ENCODE measurements around the gene TRIM46. TPM values are rescaled to one million over a fixed set of nuclear protein-coding genes. Genes with fewer than 3 reads are reported as not detected.

The TRIM46 gene
- total and polyA plus RNA-seq, 2 of the 13 experiments (the other 11 are each of a cell fraction or from before 2014, with no cell fraction given): 0.04 to 0.09 TPM

GRCh38 chr1:155226910-155227260, 53.2 kb downstream of the TRIM46 start (continued):
- TF ChIP-seq ZNF318 (CRISPR knock-in tag; IDR thresholded peaks at IDR 0.05) (0 out of 2 replicates have a peak, but pooled peaks have one; percentile 34), FOXJ3 (CRISPR knock-in tag; IDR thresholded peaks at IDR 0.05; ENCODE audit: borderline replicate concordance) (no peak), ZNF639 (CRISPR knock-in tag; conservative IDR thresholded peaks at IDR 0.05) (no peak), ESRRA (CRISPR knock-in tag; IDR thresholded peaks at IDR 0.05; ENCODE audit: low read depth) (no peak; the same call in 1 of the 2 replicates), BRCA1 (CRISPR knock-in tag; IDR thresholded peaks at IDR 0.05) (no peak), ZNF225 (CRISPR knock-in tag; IDR thresholded peaks at IDR 0.05) (no peak), GLI4 (CRISPR knock-in tag; IDR thresholded peaks at IDR 0.05; ENCODE audit: borderline replicate concordance) (0 out of 2 replicates have a peak, but pooled peaks have one; percentile 29), ZNF430 (CRISPR knock-in tag; IDR thresholded peaks at IDR 0.05) (0 out of 2 replicates have a peak, but pooled peaks have one; percentile 16), ZUFSP (CRISPR knock-in tag; IDR thresholded peaks at IDR 0.05; ENCODE audit: borderline replicate concordance) (no peak), CENPBD1 (CRISPR knock-in tag; IDR thresholded peaks at IDR 0.05; ENCODE audit: borderline replicate concordance, low read depth) (no peak), ZNF572 (CRISPR knock-in tag; IDR thresholded peaks at IDR 0.05) (no peak; the same call in 1 of the 2 replicates), PAX8 (CRISPR knock-in tag; IDR thresholded peaks at IDR 0.05; ENCODE audit: borderline replicate concordance) (peak; percentile 8; the same call in 1 of the 2 replicates), ZNF30 (CRISPR knock-in tag; IDR thresholded peaks at IDR 0.05) (no peak), SSRP1 (CRISPR knock-in tag; IDR thresholded peaks at IDR 0.05) (no peak), ZNF34 (CRISPR knock-in tag; IDR thresholded peaks at IDR 0.05; ENCODE audit: borderline replicate concordance) (no peak)
